GM19193 (cell line): ENCODE data around the gene APIP.

Source experiments
- POLR2A ChIP-seq: IDR thresholded peaks from 4 replicates; pipeline ENCODE4 v1.6.1; 2011; ENCODE audit not compliant: insufficient read depth, insufficient read length; ENCODE audit errors: extremely low read depth

The APIP gene

DNA sequence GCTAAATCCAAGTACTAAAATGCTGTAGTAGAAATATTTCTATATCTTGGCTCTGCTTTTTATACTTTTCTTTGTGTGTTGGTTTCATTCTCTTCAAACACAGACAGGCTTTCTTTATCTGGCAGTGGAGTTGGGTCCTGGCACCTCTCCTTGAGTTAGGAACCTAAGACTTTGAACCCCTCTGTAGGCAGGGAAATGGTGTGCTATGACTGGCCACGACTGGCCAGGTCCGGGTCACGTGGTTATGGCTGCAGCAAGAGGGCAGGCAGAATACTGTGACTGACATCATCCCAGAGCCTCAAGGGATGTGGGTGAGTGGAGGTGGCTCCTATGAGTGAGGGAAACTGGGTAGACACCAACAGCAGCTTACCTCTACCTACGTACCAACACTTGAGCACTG is 42.0 kb downstream of the APIP start:
- TF ChIP-seq POLR2A, result no peak

- no peak for TF ChIP-seq POLR2A
These were observed 45.5 kb downstream of the APIP start for GRCh38 chr11:34870548-34871196.

DNA sequence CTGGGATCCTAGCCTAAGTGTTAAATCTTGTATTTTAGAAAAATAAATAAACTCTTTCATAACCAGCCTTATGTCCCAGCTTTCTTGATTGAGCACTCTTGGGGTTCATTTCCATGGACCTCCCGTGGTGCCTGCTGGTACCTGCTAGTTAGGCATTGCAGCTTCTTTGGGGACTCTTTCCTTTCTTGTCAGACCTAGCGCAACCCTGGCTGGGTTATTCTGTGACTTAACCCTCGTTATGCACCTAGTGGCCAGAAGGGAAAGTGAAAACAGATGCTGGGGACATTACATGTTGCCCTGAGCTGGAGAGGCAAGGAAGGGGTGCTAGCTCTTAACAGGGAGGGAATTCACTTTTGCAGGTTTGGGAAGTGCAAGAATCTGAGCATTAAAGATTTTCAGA is 46.8 kb downstream of the APIP start:
- no peak for TF ChIP-seq POLR2A

DNA sequence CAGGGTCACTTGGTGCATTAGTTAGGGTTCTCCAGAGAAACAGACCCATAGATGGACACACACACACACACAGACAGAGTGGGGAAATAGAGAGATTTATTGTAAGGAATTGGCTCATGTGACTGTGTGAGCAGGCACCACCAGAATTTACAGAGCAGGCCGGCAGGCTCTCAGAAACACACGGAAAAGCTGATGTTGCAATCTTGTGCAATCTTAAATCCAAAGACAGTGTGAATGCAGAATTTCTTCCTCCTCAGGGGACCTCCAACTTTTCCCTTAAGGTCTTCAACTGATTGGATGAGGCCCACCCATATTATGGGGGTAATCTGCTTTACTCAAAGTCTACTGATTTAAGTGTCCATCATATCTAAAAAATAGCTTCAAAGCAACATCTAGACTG is 49.8 kb downstream of the APIP start:
- TF ChIP-seq POLR2A, result no peak

DNA sequence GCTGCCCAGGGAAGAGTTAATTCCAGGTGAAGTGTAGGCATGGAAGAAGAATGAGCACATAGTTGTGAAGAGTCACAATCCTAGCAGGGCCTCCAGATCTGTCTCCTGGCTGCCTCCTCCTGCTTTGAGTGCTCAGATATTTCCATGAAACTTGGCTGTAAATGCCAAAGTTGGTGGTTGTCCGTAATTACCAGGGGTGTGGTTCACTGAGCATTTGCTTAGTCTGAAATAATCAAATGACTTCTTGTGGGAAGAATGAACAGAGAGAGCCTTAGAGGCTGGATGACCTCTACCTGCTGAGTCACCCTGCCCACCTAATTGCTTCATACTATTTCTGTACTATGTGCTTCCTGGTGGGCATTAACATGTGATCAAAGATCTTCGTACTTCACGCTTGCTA is 50.9 kb downstream of the APIP start:
- TF ChIP-seq POLR2A, result no peak

DNA sequence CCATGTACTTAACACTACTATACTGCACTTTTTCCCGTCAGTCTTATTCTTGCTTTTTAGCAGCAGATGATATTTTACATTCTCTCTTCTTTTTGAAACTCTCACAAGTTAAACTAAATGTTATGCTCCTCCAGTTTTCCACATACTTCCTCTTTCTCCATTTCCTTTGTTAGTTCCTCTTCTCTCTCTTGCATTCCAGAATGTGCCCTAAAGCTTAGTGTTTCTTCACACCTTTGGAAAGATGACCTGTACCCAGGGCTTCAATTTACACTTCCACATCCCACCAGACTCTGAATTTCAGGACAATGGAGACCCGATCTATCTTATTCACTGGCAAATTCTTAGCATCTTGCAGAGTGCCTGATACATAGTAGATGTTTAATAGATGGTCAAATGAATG is 51.8 kb downstream of the APIP start:
- TF ChIP-seq POLR2A, result no peak

DNA sequence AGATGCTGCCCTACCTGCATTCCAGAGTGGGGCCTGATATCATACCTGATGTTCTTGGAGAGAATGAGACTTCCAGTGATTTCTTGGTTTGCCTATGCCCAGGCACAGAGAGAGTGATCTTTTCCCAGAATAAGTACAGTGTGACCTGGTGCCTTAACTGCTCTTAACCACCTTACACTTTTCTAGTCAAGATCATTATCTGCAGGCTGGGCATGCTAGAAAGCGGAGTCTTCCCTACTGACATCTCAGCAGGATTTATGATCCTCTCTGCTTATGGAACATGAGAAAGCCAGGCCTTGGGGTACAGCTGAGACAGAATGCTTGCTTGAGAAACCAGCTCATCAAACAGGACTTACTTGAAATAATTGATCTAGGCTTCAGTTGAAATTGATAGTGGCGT is 53.1 kb downstream of the APIP start:
- no peak for TF ChIP-seq POLR2A

DNA sequence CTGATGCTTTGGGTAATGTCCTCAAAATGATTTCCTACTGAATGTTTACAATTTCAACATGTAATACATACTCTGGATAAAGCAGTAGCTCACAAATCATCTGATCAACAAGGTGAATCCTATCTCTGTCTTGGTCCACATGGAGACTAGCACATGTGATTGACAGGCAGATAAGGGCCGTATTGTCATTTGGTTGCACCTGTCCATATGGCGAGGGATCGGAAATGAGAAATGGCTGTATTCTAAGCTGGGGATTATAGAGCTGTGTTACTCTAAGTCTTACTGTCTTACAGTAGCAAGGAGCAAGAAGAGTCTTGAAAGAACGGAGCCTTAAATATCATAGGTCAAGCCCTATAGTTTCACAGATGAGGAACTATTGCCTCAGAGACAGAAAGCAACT is 55.7 kb downstream of the APIP start:
- TF ChIP-seq POLR2A, result no peak

- TF ChIP-seq POLR2A, result no peak
These were observed 56.1 kb downstream of the APIP start for GRCh38 chr11:34860034-34860433.

- TF ChIP-seq POLR2A, result no peak
These were observed 56.7 kb downstream of the APIP start for GRCh38 chr11:34859496-34859895.

DNA sequence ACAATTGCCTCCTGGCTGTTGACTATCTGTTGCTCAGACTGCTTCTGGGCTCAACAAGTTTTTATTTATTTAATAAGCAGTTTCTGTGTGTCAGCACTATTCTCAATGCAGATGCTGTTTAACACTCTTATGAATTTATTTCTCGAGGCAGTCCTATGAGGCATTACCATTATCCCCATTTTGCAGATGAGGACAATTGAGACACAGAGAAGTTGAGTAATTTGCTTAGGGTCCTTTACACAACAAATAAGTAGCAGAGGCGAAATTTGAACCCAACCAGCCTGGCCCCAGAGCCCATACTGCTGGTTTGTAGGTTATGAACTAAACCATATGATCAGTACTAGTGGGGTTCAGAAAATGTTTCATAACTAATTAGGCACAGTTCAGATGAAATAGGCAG is 58.7 kb downstream of the APIP start:
- no peak for TF ChIP-seq POLR2A

GRCh38 chr11:34856251-34856650 is 59.9 kb downstream of the APIP start:
- no peak for TF ChIP-seq POLR2A

DNA sequence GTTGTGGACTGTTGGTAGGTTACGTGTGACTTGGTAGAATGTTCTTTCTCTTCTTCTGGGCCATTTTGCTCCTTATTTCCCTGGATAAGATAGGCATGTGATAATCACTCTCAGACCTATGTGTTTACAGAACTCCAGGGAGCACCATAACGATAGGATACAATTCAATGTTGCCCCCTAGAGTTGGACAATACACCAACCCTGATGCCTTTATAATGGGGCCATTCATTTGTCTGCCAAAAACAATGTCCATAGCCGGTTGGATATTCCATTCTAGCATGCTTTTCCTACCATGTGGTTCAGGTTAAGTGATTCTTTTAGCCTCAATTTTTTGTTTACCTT is 60.5 kb downstream of the APIP start:
- TF ChIP-seq POLR2A, result no peak

- TF ChIP-seq POLR2A, result no peak
These were observed 61.0 kb downstream of the APIP start for GRCh38 chr11:34855021-34855753.

DNA sequence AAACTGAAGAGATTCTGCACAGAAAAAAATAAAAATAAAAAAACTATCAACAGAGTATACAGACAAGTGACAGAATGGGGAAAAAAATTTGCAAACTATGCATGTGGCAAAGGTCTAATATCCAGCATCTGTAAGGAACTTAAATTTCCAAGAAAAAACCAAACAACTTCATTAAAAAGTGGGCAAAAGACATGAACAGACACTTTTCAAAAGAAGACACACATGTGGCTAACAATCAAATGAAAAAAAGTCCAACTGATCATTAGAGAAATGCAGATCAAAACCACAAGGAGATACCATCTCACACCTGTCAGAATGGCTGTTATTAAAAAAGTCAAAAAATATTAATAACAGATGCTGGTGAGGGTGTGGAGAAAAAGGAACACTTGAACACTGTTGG is 64.3 kb downstream of the APIP start:
- TF ChIP-seq POLR2A, result no peak

DNA sequence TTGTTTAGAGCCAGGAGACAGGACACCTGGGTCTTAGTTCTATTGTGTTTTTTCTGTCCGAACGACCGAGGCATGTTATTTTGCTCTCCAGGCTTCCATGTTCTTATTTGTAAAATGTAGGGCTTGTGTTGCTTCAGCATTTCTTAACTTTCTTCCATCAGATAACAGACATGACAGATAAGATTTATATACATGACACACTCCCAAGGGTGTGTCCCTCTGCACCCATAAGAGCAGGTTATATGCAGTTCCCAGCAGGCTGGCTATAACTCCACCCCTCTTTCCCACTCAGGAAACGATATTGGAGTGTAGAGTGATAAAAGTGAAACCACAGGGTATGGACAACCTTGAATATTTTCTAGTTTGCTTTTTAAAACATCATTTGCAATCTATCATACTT is 65.8 kb downstream of the APIP start:
- no peak for TF ChIP-seq POLR2A

DNA sequence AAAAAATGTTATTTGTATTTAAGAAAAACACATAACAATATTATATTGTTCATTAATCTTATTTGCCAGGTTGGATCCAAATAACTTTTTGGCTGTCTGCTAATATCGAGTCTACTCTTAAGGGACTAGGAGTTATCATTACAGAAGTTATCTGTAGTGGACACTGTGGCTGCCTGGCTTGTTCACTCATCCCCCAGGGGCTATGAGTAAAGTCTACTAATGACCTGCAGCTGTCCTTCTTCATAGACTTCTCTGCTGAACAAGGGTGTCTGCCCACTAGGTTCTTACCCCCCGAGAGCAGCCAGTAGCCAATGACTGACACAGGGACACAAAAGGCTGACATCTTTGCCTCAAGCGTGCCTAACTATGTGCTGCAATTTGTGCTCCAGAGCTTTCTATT is 69.7 kb downstream of the APIP start:
- TF ChIP-seq POLR2A, result no peak
